ENCODE results near the gene TACC2.
A peak's percentile ranks its signal among the peaks of the same experiment; 100 is the strongest.

TACC2 gene

GRCh38 chr10:122149561-122150505, 160.9 kb downstream of the TACC2 start:
- H3K27ac ChIP-seq = no peak overlapping the region
- TF ChIP-seq CTCF (conservative IDR thresholded peaks at IDR 0.05) = no peak

- no peak overlapping the region for H3K27ac ChIP-seq
- no peak for TF ChIP-seq CTCF (conservative IDR thresholded peaks at IDR 0.05)
These were observed 162.2 kb downstream of the TACC2 start for GRCh38 chr10:122151121-122151694.

- no peak overlapping the region for H3K27ac ChIP-seq
- no peak for TF ChIP-seq CTCF (conservative IDR thresholded peaks at IDR 0.05)
These were observed 163.6 kb downstream of the TACC2 start for GRCh38 chr10:122152544-122152943.

GRCh38 chr10:122154031-122154544, 165.1 kb downstream of the TACC2 start:
- no peak for TF ChIP-seq CTCF (conservative IDR thresholded peaks at IDR 0.05)
- peak overlapping the region; percentile 79 for H3K27ac ChIP-seq

- TF ChIP-seq CTCF (conservative IDR thresholded peaks at IDR 0.05) = no peak
These were observed 165.8 kb downstream of the TACC2 start for GRCh38 chr10:122154545-122155366.

GRCh38 chr10:122157451-122157850, 168.5 kb downstream of the TACC2 start:
- no peak overlapping the region for H3K27ac ChIP-seq
- no peak for TF ChIP-seq CTCF (conservative IDR thresholded peaks at IDR 0.05)

More at GRCh38 chr10:122154545-122155366, 165.8 kb downstream of the TACC2 start:
- peak overlapping the region; percentile 79 for H3K27ac ChIP-seq

- no peak overlapping the region for H3K27ac ChIP-seq
- no peak for TF ChIP-seq CTCF (conservative IDR thresholded peaks at IDR 0.05)
These were observed 169.4 kb downstream of the TACC2 start for GRCh38 chr10:122158362-122158761.
